Measurements from ENCODE around the gene UIMC1.

The UIMC1 gene

GRCh38 chr5:176870110-176870591 is 136.4 kb downstream of the UIMC1 start:
- no peak for DNase-seq (ENCODE audit: low read depth)

GRCh38 chr5:176869501-176870109 is 137.0 kb downstream of the UIMC1 start:
- DNase-seq (ENCODE audit: low read depth): no peak

- no peak for DNase-seq (ENCODE audit: low read depth)
Observed at GRCh38 chr5:176868731-176869130, 137.8 kb downstream of the UIMC1 start.

DNA sequence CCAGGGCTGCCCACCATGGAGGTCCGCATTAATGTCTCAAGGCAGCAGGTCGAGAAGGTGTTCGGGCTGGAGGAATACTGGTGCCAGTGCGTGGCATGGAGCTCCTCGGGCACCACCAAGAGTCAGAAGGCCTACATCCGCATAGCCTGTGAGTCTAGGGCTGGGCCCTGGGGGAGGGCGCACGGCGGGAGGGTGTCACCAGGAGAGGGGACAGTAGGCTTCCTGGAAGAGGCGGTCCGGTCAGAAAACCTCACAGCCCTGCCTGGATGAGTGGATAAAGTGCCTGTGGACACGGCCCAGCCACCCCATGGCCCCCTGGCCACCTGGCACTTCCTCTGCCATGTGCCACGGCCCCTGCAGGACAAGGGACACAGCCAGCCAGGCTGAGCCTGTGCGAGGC is 138.5 kb downstream of the UIMC1 start:
- no peak for DNase-seq (ENCODE audit: low read depth)

DNA sequence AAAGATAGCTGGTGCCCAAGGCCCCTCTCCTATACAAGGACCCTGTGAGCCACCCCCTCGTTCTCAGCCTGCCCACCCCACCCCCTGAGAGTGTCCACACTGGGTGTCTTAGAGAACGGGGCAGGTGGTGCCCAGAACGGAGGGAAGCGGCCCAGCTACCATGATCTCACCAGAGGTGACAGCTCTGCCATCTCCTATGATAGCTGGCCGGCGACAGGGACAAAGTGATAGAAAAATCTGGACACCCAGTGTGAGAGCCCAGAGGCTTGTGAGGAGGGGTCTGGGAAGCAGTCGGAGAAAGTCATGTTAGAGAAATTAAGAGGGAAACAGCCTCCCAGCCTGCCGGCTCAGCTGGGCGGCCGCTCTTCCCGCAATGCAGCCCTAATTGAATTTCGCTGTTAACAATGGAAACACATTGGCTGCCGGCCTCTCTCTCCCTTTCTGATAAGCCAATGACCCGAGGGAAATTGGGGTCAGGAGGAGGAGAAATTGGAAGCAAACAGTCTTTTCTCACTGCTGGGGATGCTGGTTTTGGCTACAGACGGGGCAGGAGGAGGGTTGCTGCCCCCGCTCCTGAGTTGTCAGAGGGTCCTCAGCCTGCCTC is 139.8 kb downstream of the UIMC1 start:
- DNase-seq (ENCODE audit: low read depth): no peak

GRCh38 chr5:176865964-176866363 is 140.6 kb downstream of the UIMC1 start:
- no peak for DNase-seq (ENCODE audit: low read depth)

DNA sequence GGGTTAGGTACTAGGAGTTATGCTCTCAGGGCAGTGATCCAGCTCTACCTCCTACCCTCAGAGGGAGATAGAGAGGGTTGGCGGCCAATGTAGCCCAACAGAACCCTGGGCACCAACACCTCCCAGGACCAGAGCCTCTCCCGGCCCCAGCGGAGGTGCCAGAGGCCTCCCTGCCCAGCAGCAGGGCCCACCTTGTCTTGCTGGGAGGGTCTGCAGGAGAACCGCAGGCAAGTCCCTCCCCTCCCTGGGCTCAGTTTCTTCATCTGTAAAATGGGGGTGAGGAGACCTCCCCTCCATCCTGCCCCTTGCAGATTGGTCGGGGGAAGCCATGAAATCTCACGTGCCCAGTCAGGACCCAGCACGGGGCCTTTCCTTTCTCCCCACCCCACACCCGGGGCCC is 141.8 kb downstream of the UIMC1 start:
- no peak for DNase-seq (ENCODE audit: low read depth)

GRCh38 chr5:176863765-176864098 is 142.8 kb downstream of the UIMC1 start:
- no peak for DNase-seq (ENCODE audit: low read depth)

DNA sequence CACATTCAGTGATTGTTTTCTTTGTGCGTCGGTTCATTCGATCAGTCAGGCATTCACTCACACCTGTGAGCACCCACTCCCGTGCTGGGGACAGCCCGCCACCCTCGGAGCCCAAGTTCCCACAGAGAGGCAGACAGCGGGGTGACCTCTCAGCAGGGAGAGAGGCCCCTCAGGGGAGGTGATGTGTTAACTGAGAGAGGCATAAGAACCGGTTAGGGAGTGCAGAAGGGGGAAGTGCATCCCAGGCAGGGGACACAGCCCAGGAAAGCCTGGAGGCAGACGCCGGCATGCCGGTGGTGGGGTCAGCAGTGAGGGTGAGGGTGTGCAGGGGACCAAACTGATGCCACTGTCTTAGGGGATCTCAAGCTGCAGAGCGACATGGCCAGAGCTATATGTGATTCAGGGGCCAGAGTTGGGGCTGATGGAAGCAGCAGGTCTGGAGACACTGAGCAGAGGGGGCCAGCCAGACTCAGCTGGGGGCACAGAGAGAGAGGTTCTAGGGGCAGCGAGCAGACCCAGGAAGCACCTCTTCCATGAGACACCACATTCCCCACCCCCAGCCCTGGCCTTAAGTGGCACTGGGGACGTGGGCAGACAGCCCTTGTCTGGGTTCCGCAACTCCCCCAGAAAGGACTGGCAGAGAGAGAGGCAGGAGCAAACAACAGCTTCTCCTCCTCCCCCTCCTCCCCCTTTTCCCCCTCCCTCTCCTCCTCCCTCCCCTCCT is 143.4 kb downstream of the UIMC1 start:
- DNase-seq (ENCODE audit: low read depth): no peak

- no peak for DNase-seq (ENCODE audit: low read depth)
Observed at GRCh38 chr5:176862330-176862995, 144.1 kb downstream of the UIMC1 start.

GRCh38 chr5:176861276-176861675 is 145.3 kb downstream of the UIMC1 start:
- DNase-seq (ENCODE audit: low read depth): no peak

DNA sequence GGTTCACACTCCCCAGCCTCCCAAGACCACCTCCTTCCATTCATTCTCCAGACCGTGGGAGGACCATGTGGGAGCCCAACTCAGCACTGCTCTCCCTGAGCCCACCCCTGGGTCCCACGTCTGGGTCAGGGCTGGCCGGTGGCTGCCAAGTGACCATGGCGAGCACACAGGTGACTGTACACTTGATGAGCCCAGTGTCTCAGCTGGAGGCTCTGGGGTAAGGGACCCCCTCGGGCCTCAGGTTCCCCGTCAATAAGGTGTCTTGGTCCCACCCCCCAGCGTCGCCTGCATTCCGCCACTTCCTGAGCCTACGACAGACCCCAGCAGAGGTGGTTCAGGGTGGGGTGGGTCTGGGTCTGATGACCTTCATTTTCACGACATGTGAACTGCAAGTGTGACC is 146.2 kb downstream of the UIMC1 start:
- no peak for DNase-seq (ENCODE audit: low read depth)

- no peak for DNase-seq (ENCODE audit: low read depth)
Observed at GRCh38 chr5:176859916-176860315, 146.7 kb downstream of the UIMC1 start.

GRCh38 chr5:176857894-176858273 is 148.7 kb downstream of the UIMC1 start:
- DNase-seq (ENCODE audit: low read depth): no peak

- DNase-seq (ENCODE audit: low read depth): no peak
Observed at GRCh38 chr5:176857216-176857893, 149.2 kb downstream of the UIMC1 start.

DNA sequence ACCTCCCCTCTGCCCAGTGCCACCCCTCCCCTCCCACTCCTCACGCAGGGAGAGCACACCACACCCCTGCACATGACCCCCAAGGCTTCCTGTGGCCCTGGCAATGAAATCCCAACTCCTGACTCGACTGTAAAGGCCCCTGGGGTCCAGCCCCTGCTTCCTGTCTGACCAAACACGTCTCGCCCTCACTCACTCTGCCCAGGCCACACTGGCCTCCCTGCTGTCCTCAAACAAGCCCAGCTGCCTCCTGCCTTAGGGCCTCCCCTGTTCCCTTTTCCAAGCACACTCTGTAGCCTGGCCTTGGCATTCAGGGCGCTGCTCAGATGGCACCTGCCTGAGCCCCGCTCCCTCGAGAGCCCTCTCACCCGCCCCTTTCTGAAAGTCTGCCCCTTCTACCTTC is 149.8 kb downstream of the UIMC1 start:
- no peak for DNase-seq (ENCODE audit: low read depth)

- no peak for DNase-seq (ENCODE audit: low read depth)
Observed at GRCh38 chr5:176855598-176855997, 151.0 kb downstream of the UIMC1 start.
